Right lobe of liver (tissue), 6 donors: ENCODE data around the gene DUOX2. TPM values are rescaled to one million over a fixed set of nuclear protein-coding genes. Genes with fewer than 3 reads are reported as not detected.

Source experiments
- ATAC-seq, 4 donors: fragments of 200-7000 bp; cut with Tn5 transposase; one replicate each; pipeline ENCODE4 v1.9.1; 2020; ENCODE audit warnings: mild to moderate bottlenecking in 4 of 4, moderate library complexity in 4 of 4
- DNase-seq, 3 donors: peaks; one replicate each; pipeline ENCODE4 v3.0.0-alpha.2; 2020
- H3K27ac ChIP-seq, 3 donors: fragments of 200-600 bp; one replicate each; pipeline ENCODE4 v1.8.0; 2022
- H3K27me3 ChIP-seq, 2 donors: fragments of 200-600 bp; one replicate each; pipeline ENCODE4 v1.8.0; 2022
- H3K36me3 ChIP-seq, 4 donors: fragments of 200-600 bp; sonication (generic) in 1 of 4; one replicate each; pipeline versions ENCODE4 v1.5.1 to v1.8.0; 2017 to 2022; ENCODE audit warnings: control low read depth in 1 of 4
- H3K4me1 ChIP-seq, 4 donors: fragments of 200-600 bp; sonication (generic) in 1 of 4; one replicate each; pipeline versions ENCODE4 v1.5.1 to v1.8.0; 2017 to 2022; ENCODE audit warnings: control low read depth in 1 of 4
- H3K4me3 ChIP-seq, 3 donors: fragments of 200-600 bp; one replicate each; pipeline ENCODE4 v1.8.0; 2022
- H3K9me3 ChIP-seq, 4 donors: fragments of 200-600 bp; sonication (generic) in 1 of 4; one replicate each; pipeline versions ENCODE4 v1.5.1 to v1.8.0; 2017 to 2022; ENCODE audit warnings: control low read depth in 1 of 4
- POLR2A ChIP-seq: fragments of 450-650 bp; IDR thresholded peaks from one replicate; pipeline ENCODE4 v1.6.1; 2017; ENCODE audit warnings: antibody characterized with exemption, mild to moderate bottlenecking
- WGBS: methylation state at CpG from one replicate; pipeline ENCODE4 v1.1.6; 2018; ENCODE audit warnings: low coverage, low lambda C conversion rate; ENCODE audit not compliant: insufficient coverage; ENCODE audit errors: missing lambda C conversion rate; 5-methylcytosine and 5-hydroxymethylcytosine counted together
- intact Hi-C, 2 donors: fragments of 100-400 bp; cut with DNase I; formaldehyde crosslinking; loops; one replicate each; pipeline versions ENCODE4 v1.11.2 to v1.14.1; 2022
- total RNA-seq, 6 experiments: library from RNA; depleted of rRNA in 2 of 6; stranded (reverse); fragments of >200 nt in 2 of 6; fragmentation: NEBNext Ultra II Directional in 3 of 6; extraction: Animal tissue kit (Norgen Biotek cat#: 25700) in 3 of 6; gene quantifications; one replicate each; pipeline versions ENCODE4 v1.1.0 to v1.2.4, GENCODE V29; 2016 to 2023
- TF ChIP-seq, protein P1 (sequence below), 4 donors: fragments of 200-600 bp in 3 of 4; fragments of 450-650 bp in 1 of 4; IDR thresholded peaks; one replicate each; pipeline versions ENCODE4 v1.5.1 to v1.8.0; 2016 to 2022; ENCODE audit warnings: antibody characterized with exemption in 4 of 4, mild to moderate bottlenecking in 2 of 4
- donor health status: DM: no; HTN: yes; CAD: no.
- donor health status: DM: no; HTN: no; CAD: no.
- donor health status: DM: no; HTN: no; CAD: no.
- donor health status: DM: no; HTN: yes; CAD: no.
- donor health status: DM: no; HTN: yes; CAD: no.

DUOX2 gene
- total RNA-seq, 6 experiments from 2014 or later = 0.02 to 0.93 (median 0.25) TPM; not detected in 1

DNA sequence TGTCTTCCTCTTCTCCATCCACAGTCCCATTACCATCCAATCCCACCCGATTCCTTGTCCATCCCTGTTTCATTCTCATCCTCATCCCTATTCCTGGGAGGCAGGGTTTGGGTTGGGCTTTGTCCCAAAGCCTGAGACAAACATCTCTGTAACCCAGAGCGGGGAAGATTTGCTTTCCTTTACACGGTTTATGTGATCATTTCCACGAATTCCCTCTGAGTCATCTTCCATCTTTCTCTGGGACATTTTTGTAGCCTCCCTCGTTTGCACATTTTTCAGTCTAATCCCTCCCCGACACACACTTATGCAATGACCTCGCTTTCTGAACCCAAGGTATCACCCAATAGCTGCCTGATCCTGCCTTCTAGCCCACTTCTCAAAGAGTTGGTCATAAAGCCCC lies 22.8 kb downstream of the DUOX2 start:
- Histone ChIP-seq H3K27ac (no peak overlapping the region), H3K9me3 (no peaks in the 10 kb centered on the region), H3K27me3 (no peaks in the 10 kb centered on the region), H3K4me3 (no peak overlapping the region), H3K36me3 (no peaks in the 10 kb centered on the region), H3K4me1 (no peaks in the 10 kb centered on the region)
- 51% methylated on average over 7 of the region's 7 CpGs for WGBS
- intact Hi-C loops = no loop called here
- no peak for TF ChIP-seq POLR2A
- TF ChIP-seq, protein P1, sequence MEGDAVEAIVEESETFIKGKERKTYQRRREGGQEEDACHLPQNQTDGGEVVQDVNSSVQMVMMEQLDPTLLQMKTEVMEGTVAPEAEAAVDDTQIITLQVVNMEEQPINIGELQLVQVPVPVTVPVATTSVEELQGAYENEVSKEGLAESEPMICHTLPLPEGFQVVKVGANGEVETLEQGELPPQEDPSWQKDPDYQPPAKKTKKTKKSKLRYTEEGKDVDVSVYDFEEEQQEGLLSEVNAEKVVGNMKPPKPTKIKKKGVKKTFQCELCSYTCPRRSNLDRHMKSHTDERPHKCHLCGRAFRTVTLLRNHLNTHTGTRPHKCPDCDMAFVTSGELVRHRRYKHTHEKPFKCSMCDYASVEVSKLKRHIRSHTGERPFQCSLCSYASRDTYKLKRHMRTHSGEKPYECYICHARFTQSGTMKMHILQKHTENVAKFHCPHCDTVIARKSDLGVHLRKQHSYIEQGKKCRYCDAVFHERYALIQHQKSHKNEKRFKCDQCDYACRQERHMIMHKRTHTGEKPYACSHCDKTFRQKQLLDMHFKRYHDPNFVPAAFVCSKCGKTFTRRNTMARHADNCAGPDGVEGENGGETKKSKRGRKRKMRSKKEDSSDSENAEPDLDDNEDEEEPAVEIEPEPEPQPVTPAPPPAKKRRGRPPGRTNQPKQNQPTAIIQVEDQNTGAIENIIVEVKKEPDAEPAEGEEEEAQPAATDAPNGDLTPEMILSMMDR (IDR thresholded peaks at IDR 0.05) = no peak
- ATAC-seq = peak in 1 of 4 donors; percentile 35
- no peak for DNase-seq

DNA sequence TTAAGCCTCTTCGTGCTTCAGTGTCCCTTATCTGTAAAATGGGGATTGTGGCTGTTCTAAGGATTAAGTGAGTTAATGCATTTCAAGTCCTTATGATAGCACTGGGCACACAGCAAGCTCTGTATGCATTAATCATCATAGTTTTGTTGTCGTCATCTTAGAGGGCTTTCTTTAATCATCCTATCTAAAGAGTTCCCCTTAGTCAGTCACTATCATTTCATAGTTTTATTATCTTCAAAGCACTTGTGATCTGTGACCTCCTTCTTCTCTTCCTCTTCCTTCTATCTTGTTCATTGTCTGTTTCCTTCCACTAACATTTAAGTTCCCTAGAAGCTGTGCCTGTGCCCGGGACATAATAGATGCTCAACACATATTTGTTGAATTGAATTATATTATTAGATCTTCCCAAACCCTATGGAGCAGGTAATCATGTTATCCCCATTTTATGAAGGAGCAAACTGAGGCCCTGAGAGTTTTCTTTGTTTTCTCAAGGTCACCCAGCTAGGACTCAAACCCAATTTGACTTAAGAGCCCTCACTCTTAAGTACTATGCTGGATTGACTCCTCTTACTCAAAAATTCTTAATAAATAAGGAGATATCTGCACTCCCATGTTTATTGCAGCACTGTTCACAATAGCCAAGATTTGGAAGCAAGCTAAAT lies 24.1 kb downstream of the DUOX2 start:
- DNase-seq = no peak
- intact Hi-C loops = no loop called here
- 40% methylated on average over 3 of the region's 3 CpGs for WGBS
- no peaks in the 10 kb centered on the region for H3K36me3 ChIP-seq
- H3K4me3 ChIP-seq = no peak overlapping the region
- H3K9me3 ChIP-seq = no peaks in the 10 kb centered on the region
- ATAC-seq = no peak
- no peaks in the 10 kb centered on the region for H3K27me3 ChIP-seq
- TF ChIP-seq, protein P1 (IDR thresholded peaks at IDR 0.05) = no peak
- TF ChIP-seq POLR2A = no peak
- no peaks in the 10 kb centered on the region for H3K4me1 ChIP-seq
- no peak overlapping the region for H3K27ac ChIP-seq

DNA sequence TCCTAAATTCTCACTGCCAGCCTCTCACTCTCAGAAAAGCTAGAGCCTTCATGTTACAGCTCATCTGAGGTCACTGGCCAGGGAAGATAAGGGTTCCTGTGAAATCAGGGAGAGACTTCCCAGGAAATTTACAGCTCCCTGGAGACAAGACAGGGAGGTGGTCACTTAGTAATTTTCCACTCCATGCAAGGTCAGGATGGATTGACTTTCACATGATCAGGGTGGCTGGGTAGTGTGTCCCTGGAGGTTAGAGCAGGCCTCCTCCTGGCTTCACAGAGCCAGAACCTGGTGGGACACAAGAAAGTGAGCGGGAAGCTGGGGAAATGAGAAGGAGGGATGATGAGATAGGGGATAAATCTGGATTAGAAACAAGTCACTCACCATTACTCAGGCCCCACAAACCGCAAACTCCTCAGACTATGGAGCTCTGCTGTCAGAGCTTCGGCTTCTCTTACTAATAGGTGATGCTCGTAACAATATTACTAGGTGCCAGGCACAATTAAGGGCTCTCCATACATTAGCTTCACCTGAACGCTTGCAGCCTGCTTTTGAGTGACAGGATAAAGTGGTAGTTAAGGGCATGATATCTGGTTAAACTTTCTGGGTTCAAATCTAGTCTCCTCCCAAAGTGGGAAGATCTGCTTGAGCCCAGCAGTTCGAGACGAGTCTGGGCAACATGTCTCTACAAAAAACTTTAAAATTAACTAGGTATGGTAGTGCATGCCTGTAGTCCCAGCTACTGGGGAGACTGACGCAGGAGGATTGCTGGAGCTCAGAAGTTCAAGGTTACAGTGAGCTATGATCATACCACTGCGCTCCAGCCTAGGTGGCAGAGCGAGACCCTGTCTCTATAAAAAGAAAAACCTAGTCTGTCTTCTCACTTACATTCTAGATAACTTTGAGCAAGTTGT lies 24.9 kb downstream of the DUOX2 start:
- no peak for DNase-seq
- TF ChIP-seq, protein P1 (IDR thresholded peaks at IDR 0.05) = no peak
- no peak for TF ChIP-seq POLR2A
- no peak overlapping the region for H3K4me3 ChIP-seq
- intact Hi-C loops = no loop called here
- H3K27me3 ChIP-seq = no peaks in the 10 kb centered on the region
- H3K9me3 ChIP-seq = no peaks in the 10 kb centered on the region
- no peaks in the 10 kb centered on the region for H3K4me1 ChIP-seq
- ATAC-seq = peak in 3 of 4 donors; percentile 11 to 48 (median 45)
- WGBS = 89% methylated on average over 10 of the region's 10 CpGs
- no peak overlapping the region for H3K27ac ChIP-seq
- no peaks in the 10 kb centered on the region for H3K36me3 ChIP-seq

DNA sequence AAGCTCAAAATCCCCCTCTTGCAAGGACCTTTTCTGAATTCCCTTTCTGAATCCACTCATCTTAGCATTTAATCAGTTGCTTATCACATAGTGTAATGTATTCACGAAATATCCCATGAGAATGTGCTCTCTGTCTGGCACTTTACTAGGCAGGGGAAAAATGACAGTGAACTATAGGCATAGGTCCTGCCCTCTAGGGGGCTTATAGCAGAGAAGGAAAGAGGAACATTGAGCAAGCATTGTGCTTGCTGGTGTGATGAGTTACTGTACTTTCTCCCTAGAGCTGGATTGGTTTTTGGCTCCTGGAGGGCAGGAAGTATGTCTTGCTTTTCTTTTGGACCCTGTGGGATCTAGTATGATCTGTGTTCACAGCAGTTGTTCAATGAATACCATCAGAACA lies 26.5 kb downstream of the DUOX2 start:
- Histone ChIP-seq H3K27ac (no peak overlapping the region), H3K9me3 (no peaks in the 10 kb centered on the region), H3K27me3 (no peaks in the 10 kb centered on the region), H3K4me3 (no peak overlapping the region), H3K36me3 (no peaks in the 10 kb centered on the region), H3K4me1 (peaks cover 0 to 5% (median 0%) of the 10 kb centered on the region in 4 donors)
- DNase-seq = no peak
- intact Hi-C loops = no loop called here
- no peak for TF ChIP-seq POLR2A
- TF ChIP-seq, protein P1 (IDR thresholded peaks at IDR 0.05) = no peak
- no peak for ATAC-seq
- 67% methylated on average over 1 of the region's 1 CpG for WGBS
